GM11168 (cell line): Measurements from ENCODE around the gene AS3MT.
"Not testable (repeated sequence)": the region's sequence is repeated elsewhere in the genome, so short reads cannot be mapped to it uniquely, and the experiment has no call there.

Experiments used
- in situ Hi-C: fragments of 300-500 bp; cut with MboI; formaldehyde crosslinking; loops from one replicate; pipeline ENCODE4 v1.12.0; 2022; ENCODE audit warnings: low sequenced_read_pairs; ENCODE audit not compliant: unreplicated experiment

Gene AS3MT, protein sequence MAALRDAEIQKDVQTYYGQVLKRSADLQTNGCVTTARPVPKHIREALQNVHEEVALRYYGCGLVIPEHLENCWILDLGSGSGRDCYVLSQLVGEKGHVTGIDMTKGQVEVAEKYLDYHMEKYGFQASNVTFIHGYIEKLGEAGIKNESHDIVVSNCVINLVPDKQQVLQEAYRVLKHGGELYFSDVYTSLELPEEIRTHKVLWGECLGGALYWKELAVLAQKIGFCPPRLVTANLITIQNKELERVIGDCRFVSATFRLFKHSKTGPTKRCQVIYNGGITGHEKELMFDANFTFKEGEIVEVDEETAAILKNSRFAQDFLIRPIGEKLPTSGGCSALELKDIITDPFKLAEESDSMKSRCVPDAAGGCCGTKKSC

GRCh38 chr10:102869258-102870198 lies at the start of gene AS3MT:
Gene AS3MT (plus strand): TSS chr10:102869470. CDS start chr10:102869593, 123 bp downstream.
- in situ Hi-C loops, result no loop called here

- in situ Hi-C loops, result not testable (repeated sequence)
Observed at GRCh38 chr10:102820008-102820407, 49.3 kb upstream of the AS3MT start.

DNA sequence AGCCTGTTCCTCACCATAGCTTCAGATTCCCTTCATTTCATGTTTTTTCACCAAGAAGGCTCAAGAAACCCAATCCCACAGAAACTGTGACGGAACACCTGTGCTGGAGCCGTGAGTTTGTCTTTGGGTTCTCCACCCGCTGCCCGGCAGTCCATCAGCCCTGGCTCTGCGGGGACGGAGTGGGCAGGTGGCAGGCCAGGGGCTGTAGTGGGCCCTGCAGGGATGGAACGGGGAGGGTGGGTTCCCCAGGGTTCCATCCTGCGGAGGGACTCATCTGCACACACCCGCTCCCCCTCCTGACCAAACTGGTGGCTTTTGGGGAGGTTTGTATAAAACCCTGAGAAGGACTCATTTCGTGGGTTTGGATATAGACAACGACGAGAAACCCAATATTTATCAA lies 47.0 kb upstream of the AS3MT start:
- in situ Hi-C loops, result no loop called here

DNA sequence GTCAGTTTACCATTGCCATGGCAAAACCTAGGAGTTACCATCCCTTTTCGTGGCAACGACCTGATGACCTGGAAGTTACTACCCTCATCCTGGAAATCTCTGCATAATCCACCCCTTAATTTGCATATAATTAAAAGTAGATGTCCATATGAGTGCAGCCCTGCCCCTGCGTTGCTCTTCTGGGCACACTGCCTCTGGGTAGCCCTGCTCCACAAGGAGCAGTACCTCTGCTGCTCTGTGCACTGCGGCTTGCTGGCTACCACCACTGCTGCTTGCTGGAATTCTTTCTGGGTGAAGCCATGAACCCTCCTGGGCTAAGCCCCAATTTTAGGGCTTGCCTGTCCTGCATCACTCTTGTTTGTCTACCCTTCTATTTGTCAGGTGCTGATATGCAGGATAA lies 44.6 kb upstream of the AS3MT start:
- in situ Hi-C loops, result no loop called here

DNA sequence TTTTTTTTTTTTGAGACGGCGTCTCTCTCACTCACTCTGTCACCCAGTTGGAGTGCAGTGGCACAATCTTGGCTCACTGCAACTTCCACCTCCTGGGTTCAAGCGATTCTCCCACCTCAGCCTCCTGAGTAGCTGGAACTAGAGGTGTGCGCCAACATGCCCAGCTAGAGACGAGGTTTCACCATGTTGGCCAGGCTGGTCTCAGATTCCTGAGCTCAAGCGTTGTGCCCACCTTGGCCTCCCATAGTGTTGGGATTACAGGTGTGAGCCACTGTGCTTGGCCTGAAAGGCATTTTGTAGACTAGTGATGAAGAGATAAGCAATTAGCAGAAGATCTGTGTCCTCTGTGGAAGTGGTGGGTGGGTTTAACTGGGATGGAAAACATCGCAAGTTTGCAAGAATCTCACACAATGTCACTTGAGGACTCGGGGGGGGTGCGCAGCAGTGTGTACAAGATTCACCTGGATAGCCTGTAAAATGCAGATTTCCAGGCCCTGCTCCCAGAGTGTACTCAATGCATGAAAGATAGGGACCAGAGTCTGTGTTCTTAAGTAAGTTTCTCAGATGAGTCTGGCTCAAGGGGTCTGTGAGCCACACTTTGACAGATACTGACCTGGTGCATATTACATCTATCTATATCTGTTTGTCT lies 43.0 kb upstream of the AS3MT start:
- in situ Hi-C loops, result no loop called here

DNA sequence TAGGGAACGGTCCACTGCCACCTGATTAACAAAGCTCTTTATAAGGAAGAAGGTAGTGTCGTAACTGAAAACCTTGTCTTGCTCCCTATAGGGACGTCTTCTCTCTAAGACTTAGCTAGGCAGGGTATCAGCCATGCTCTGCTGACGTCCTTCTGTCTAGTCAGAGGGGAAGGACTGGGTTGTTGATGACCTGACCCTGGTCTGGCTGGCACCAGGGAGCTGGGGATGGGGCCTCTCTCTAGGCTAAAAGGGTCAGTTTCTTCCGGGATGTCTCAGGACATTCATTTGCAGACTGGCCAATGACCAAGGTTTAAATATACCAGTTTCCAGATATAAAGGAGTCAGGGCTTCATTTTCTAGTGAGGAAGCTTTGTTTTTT lies 41.7 kb upstream of the AS3MT start:
- in situ Hi-C loops, result no loop called here

DNA sequence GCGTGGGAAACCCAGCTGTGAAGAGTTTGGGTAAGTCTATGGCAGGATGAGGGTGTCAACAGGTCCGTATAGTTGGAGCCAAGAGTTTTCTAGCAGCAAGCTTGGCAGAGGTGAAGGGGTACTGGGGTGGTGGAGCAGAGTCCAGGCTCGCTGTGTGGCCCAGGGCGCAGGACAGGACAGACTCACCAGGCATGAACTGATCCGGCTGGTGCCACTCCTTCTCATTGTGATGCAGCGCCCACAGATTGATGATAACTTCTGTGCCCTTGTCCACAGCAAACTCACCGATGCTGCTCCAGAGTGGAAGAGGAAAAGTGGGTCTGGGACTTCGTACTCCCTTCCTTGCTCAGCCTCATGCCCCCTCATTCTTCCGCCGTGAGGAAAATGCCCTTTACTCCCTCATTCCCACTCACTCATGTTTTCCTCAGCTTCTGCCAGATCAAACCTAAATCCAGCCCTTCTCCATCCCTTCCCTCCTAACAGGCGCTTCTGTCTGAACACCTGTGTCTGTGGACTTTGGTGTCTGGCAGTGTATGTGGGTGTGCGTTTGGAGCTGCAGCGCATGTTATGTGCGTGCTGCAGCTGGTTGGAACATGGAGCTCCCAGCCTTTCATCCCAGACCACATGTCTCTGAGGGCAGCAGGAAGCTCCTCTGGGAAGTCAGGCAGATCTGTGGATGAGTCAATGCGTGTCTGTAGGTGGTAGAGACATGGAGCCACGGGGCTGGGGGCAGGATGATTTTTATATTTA lies 37.8 kb upstream of the AS3MT start:
- in situ Hi-C loops, result no loop called here

GRCh38 chr10:102832248-102832647 lies 37.0 kb upstream of the AS3MT start:
- in situ Hi-C loops, result no loop called here

GRCh38 chr10:102832987-102833386 lies 36.3 kb upstream of the AS3MT start:
- in situ Hi-C loops, result no loop called here

GRCh38 chr10:102834143-102834542 lies 35.1 kb upstream of the AS3MT start:
- in situ Hi-C loops, result no loop called here

GRCh38 chr10:102835007-102835482 lies 34.2 kb upstream of the AS3MT start:
- in situ Hi-C loops, result loop anchor here (5.0 kb wide), 1 partner anchor 62 kb away; no protein-coding TSS in a partner anchor

DNA sequence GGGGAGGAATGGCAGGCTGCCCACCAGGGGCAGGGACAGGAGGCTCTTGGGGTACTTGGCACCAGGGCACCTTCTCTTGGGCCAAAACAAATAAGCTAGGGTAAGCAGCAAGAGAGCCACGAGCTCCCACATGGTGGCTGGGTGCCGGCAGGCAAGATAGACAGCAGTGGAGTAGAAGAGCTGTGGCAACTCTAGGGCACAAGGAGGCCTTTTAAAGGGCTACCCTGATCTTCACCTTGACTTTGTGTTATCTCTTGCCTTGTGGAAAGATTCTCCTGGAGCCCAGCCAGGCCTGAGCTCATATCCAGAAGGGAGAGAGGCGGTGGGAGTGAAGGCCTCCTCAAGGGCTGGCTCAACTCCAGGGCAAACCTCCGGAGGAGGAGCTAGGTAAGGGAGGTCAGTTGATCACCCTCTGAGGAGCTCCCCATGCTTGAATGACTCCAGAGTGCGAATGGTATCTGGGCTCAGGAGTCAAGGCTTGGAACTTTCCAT lies 32.0 kb upstream of the AS3MT start, which contains the start of gene CYP17A1:
TSS of gene CYP17A1 (minus strand) at position 184 of the 492 bp plus-strand sequence. CDS start at position 132, 52 bp downstream.
- in situ Hi-C loops, result loop anchor here (5.0 kb wide), 1 partner anchor 60 kb away; no protein-coding TSS in a partner anchor

DNA sequence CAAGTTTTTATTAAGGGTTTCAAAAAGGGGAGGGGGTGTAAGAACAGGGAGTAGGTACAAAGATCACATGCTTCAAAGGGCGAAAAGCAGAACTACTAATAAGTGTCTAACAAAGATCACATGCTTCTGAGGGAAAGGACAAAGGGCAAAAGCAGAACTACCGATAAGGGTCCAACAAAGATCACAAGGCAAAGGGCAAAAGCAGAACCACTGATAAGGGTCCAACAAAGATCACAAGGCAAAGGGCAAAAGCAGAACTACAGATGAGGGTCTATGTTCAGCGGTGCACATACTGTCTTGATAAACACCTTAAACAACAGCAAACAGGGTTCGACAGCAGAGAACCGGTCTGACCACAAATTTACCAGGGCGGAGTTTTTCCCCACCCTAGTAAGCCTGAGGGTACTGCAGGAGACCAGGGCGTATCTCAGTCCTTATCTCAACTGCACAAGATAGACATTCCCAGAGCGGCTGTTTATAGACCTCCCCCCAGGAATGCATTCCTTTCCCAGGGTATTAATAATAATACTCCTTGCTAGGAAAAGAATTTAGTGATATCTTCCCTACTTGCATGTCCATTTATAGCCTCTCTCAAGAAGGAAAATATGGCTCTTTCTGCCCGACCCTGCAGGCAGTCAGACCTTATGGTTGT lies 30.9 kb upstream of the AS3MT start:
- in situ Hi-C loops, result loop anchor here (5.0 kb wide), 1 partner anchor 59 kb away; no protein-coding TSS in a partner anchor

DNA sequence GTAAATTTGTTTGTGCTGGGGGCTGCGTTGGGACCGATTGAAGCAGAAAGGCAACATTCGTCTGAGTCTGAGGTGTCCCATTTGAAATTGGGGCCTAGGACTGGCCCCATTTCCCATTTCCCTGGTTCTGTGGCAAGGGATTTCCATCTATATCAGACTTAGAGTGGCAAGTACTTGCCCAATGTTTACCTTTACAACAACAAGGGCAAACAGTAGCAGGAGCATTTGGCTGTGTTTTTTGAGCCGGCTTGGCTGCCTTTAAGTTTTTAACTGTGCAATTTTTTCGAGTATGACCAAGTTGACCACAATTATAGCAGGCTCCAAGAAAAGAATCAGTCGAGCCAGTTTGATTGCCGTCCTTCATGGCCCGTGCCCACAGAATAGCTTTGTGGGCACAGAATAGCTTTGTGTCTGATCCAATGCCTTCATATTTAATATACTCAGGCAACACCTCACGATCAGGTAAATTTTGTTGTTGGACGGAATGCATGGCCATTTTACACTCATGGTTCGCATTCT lies 27.4 kb upstream of the AS3MT start:
- in situ Hi-C loops, result no loop called here

- in situ Hi-C loops, result not testable (repeated sequence)
Observed at GRCh38 chr10:102843139-102843538, 26.1 kb upstream of the AS3MT start.

GRCh38 chr10:102844190-102844776 lies 25.0 kb upstream of the AS3MT start:
- in situ Hi-C loops, result not testable (repeated sequence)

GRCh38 chr10:102845352-102845902 lies 23.8 kb upstream of the AS3MT start:
- in situ Hi-C loops, result no loop called here

- in situ Hi-C loops, result no loop called here
Observed at GRCh38 chr10:102850025-102850518, 19.2 kb upstream of the AS3MT start.
